Measurements from ENCODE around the gene RPL18A. TPM values are rescaled to one million over a fixed set of nuclear protein-coding genes. Genes with fewer than 3 reads are reported as not detected.
A peak's percentile ranks its signal among the peaks of the same experiment; 100 is the strongest.

The RPL18A gene
- total and polyA plus RNA-seq, 10 of the 15 experiments (the other 5 are each of a cell fraction or from before 2014, with no cell fraction given) = 1,181 to 3,774 (median 2,300) TPM

GRCh38 chr19:17871032-17871877 lies 11.5 kb downstream of the RPL18A start:
- FAIRE-seq (no peak), ATAC-seq (no peak), DNase-seq (ENCODE audit: low read depth, low spot score) (no peak)
- BruUV-seq (replicated peaks) = no TSS peak
- CTCF ChIA-PET = interaction anchor here (1.2 to 3.0 kb wide), 4 partner anchors 12 to 67 kb away, joined by 5 to 36 read pairs (median 7); partner anchors contain the start of genes CCDC124 and RPL18A
- Histone ChIP-seq H3K36me3 (ENCODE audit: control insufficient read depth in 2 of 2, insufficient read depth in 2 of 2, low read length in 1 of 2) (no peaks in the 10 kb centered on the region), H3K79me2 (ENCODE audit: control insufficient read depth, insufficient read depth, low read length) (no peaks in the 10 kb centered on the region), H3K9ac (ENCODE audit: control insufficient read depth, insufficient read depth, low read length) (no peak overlapping the region), H4K20me1 (ENCODE audit: control insufficient read depth, insufficient read depth) (no peaks in the 10 kb centered on the region; the same call in 1 of the 2 replicates), H3K4me3 (no peak overlapping the region), H3K27me3 (replicated peaks in 1 of 2; ENCODE audit: control insufficient read depth in 2 of 2, insufficient read depth in 2 of 2, low read length in 1 of 2) (peaks cover 3 to 4% of the 10 kb centered on the region in 2 experiments; a peak in 3 of 4 replicates), H3K9me3 (replicated peaks; ENCODE audit: control insufficient read depth, insufficient read depth, low read length) (no peaks in the 10 kb centered on the region), H2AFZ (ENCODE audit: control insufficient read depth, low read depth, low read length) (no peak overlapping the region), H3K4me2 (ENCODE audit: control insufficient read depth, insufficient read depth) (no peak overlapping the region), H3K4me1 (ENCODE audit: control insufficient read depth, insufficient read depth, low read length) (peaks cover 3% of the 10 kb centered on the region; the same call in 1 of the 2 replicates), H3K27ac (ENCODE audit: control insufficient read depth, insufficient read depth) (no peak overlapping the region)
- POLR2A ChIA-PET = interaction anchor here (1.0 kb wide), 1 partner anchor 12 kb away, joined by 6 read pairs; the partner anchor contains the start of gene RPL18A
- RAD21 ChIA-PET (ENCODE audit: unreplicated experiment) = interaction anchor here (1.5 to 3.0 kb wide), 3 partner anchors 12 to 124 kb away, joined by 4 to 33 read pairs (median 8); partner anchors contain the start of genes CCDC124 and RPL18A
- intact Hi-C loops (cut with micrococcal nuclease; ENCODE audit: unreplicated experiment) (loop anchor here (5.0 kb wide), 1 partner anchor 126 kb away; no protein-coding TSS in a partner anchor), in situ Hi-C loops (cut with MboI) (no loop called here)
- SMC1A ChIA-PET (ENCODE audit: uncharacterized antibody, unreplicated experiment) = interaction anchor here (0.6 to 2.7 kb wide), 7 partner anchors 9 to 124 kb away, joined by 3 to 11 read pairs (median 4); partner anchors contain the start of genes CCDC124 and RPL18A
- no peak for TF ChIP-seq ZBTB4 (CRISPR knock-in tag; IDR thresholded peaks at IDR 0.05)
- no peak for TF ChIP-seq FOS (IDR thresholded peaks at IDR 0.05; ENCODE audit: borderline replicate concordance, extremely low read depth, insufficient read length)
- TF ChIP-seq ZNF24 (IDR thresholded peaks at IDR 0.05) = peak; percentile 55; the same call in 1 of the 2 replicates
- WGBS (ENCODE audit: insufficient coverage, insufficient replicate concordance, low lambda C conversion rate, missing lambda C conversion rate) = 48% methylated on average over 10 of the region's 10 CpGs
